PC-9 (cell line): Measurements from ENCODE around the gene HSPBAP1. TPM values are rescaled to one million over a fixed set of nuclear protein-coding genes. Genes with fewer than 3 reads are reported as not detected.
A peak's percentile ranks its signal among the peaks of the same experiment; 100 is the strongest.

Experiments used
- BruUV-seq: library from RNA; stranded (reverse); fragments of 400-500 nt; replicated peaks from 2 replicates; lab custom pipeline; 2021; lab: Mats Ljungman, UMichigan
- CTCF ChIA-PET: fragments of 300-600 bp; sonication (Branson Sonifier 250); formaldehyde crosslinking; loops from one replicate; lab custom pipeline; 2022; ENCODE audit warnings: antibody characterized with exemption; lab: Charles Lee
- POLR2A ChIA-PET: fragments of 300-600 bp; sonication (Branson Sonifier 250); formaldehyde crosslinking; loops from one replicate; lab custom pipeline; 2022; ENCODE audit warnings: antibody characterized with exemption; ENCODE audit not compliant: unreplicated experiment; lab: Charles Lee
- DNase-seq, 2 experiments: peaks; one replicate each; pipeline versions ENCODE4 v3.0.0 to v3.0.0-alpha.2; 2015 to 2022; ENCODE audit warnings: mixed read lengths in 1 of 2
- H2AFZ ChIP-seq: fragments of 200-600 bp; sonication (generic); 2 replicates; pipeline ENCODE4 v1.8.1; 2017; ENCODE audit warnings: antibody characterized with exemption
- H3F3A ChIP-seq: fragments of 200-600 bp; sonication (generic); 2 replicates; pipeline ENCODE4 v1.8.1; 2017; ENCODE audit warnings: antibody characterized with exemption, mild to moderate bottlenecking, low read depth; ENCODE audit not compliant: insufficient read depth
- H3K27ac ChIP-seq: fragments of 200-600 bp; sonication (generic); 2 replicates; pipeline ENCODE4 v1.6.1; 2016; ENCODE audit warnings: mixed run types
- H3K27me3 ChIP-seq: fragments of 200-600 bp; sonication (generic); 2 replicates; pipeline ENCODE4 v1.6.1; 2016; ENCODE audit warnings: low read depth, mixed run types; ENCODE audit not compliant: insufficient read depth
- H3K36me3 ChIP-seq: fragments of 200-600 bp; sonication (generic); 2 replicates; pipeline ENCODE4 v1.6.1; 2016; ENCODE audit warnings: low read depth, mixed run types
- H3K4me1 ChIP-seq: fragments of 200-600 bp; sonication (generic); replicated peaks from 2 replicates; pipeline ENCODE4 v1.6.1; 2016; ENCODE audit warnings: mixed run types; ENCODE audit not compliant: insufficient read depth
- H3K4me2 ChIP-seq: fragments of 200-600 bp; sonication (generic); 2 replicates; pipeline ENCODE4 v1.6.1; 2017; ENCODE audit warnings: mixed run types
- H3K4me3 ChIP-seq: fragments of 200-600 bp; sonication (generic); 2 replicates; pipeline ENCODE4 v1.6.1; 2016; ENCODE audit warnings: mixed run types
- H3K79me2 ChIP-seq: fragments of 200-600 bp; sonication (generic); 2 replicates; pipeline ENCODE4 v1.6.1; 2017; ENCODE audit warnings: low read depth, mixed run types
- H3K9me2 ChIP-seq: fragments of 200-600 bp; sonication (generic); 2 replicates; pipeline ENCODE4 v1.8.1; 2017; ENCODE audit warnings: mild to moderate bottlenecking; ENCODE audit not compliant: insufficient read depth
- H3K9me3 ChIP-seq: fragments of 200-600 bp; sonication (generic); 2 replicates; pipeline ENCODE4 v1.8.1; 2016; ENCODE audit warnings: low read depth; ENCODE audit not compliant: insufficient read depth
- H4K20me1 ChIP-seq: fragments of 200-600 bp; sonication (generic); 2 replicates; pipeline ENCODE4 v1.8.1; 2017; ENCODE audit not compliant: insufficient read depth
- EZH2 ChIP-seq: fragments of 200-600 bp; sonication (generic); IDR thresholded peaks from 2 replicates; pipeline ENCODE4 v1.8.0; 2017; ENCODE audit warnings: antibody characterized with exemption, low read depth
- intact Hi-C: fragments of 100-400 bp; cut with micrococcal nuclease; formaldehyde crosslinking; loops from one replicate; pipeline ENCODE4 v1.10.0; 2022; ENCODE audit not compliant: unreplicated experiment
- total RNA-seq: library from RNA; stranded (reverse); gene quantifications from 2 replicates; pipeline ENCODE4 v1.2.3, GENCODE V29; 2021
- TF ChIP-seq, protein P1 (sequence below): fragments of 200-600 bp; sonication (generic); conservative IDR thresholded peaks from 2 replicates; pipeline ENCODE4 v1.6.1; 2017; ENCODE audit warnings: mixed run types, antibody characterized with exemption, mild to moderate bottlenecking, moderate library complexity

The HSPBAP1 gene
- total RNA-seq, 1 experiment from 2014 or later = 10.9 TPM

DNA sequence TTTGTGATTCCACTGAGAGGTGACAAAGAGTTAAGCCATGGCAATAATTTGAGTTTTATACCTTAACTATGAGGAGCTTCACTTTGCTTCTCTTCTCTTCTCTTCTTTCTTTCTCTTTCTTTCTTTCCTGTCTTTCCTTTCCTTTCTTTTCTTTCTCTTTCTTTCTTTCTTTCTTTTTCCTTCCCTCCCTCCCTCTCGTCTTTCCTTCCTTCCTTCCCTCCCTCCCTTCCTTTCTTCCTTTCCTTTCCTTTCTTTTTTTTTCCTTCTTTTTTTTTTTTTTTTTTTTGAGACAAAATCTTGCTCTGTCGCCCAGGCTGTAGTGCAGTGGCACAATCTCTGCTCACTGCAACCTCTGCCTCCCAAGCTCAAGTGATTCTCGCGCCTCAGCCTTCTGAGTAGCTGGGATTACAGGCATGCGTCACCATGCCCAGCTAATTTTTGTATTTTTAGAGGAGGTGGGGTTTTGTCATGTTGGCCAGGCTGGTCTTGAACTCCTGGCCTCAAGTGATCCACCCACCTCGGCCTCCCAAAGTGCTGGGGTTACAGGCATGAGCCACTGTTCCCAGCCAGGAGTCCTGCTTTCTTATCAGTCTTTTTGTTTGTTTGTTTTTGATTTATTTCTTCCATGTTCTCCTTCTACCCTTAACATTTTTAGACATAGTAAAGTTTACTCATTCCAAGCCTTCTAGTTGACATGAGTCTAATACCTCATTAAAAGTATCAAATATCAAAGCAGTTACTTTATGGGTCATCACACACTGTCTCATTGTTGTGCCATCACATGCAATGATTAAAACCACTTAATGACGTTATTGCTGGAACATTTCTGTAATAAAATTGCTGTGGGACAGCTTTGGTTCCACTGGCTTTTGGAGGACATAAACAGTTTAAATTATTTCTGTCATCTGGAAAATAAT is 31.1 kb upstream of the HSPBAP1 start:
- H2AFZ ChIP-seq = no peak overlapping the region
- peak in 1 of 2 experiments; percentile 48 for DNase-seq
- intact Hi-C loops = no loop called here
- POLR2A ChIA-PET = interaction anchor here (0.6 kb wide), 2 partner anchors 747 to 872 kb away, joined by 4 to 5 read pairs; no protein-coding TSS in a partner anchor
- no TSS peak for BruUV-seq
- TF ChIP-seq EZH2 = no peak
- TF ChIP-seq, protein P1, sequence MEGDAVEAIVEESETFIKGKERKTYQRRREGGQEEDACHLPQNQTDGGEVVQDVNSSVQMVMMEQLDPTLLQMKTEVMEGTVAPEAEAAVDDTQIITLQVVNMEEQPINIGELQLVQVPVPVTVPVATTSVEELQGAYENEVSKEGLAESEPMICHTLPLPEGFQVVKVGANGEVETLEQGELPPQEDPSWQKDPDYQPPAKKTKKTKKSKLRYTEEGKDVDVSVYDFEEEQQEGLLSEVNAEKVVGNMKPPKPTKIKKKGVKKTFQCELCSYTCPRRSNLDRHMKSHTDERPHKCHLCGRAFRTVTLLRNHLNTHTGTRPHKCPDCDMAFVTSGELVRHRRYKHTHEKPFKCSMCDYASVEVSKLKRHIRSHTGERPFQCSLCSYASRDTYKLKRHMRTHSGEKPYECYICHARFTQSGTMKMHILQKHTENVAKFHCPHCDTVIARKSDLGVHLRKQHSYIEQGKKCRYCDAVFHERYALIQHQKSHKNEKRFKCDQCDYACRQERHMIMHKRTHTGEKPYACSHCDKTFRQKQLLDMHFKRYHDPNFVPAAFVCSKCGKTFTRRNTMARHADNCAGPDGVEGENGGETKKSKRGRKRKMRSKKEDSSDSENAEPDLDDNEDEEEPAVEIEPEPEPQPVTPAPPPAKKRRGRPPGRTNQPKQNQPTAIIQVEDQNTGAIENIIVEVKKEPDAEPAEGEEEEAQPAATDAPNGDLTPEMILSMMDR = no peak
- no peak overlapping the region for H3K27ac ChIP-seq
- no peaks in the 10 kb centered on the region for H3K79me2 ChIP-seq
- no peaks in the 10 kb centered on the region for H3K4me1 ChIP-seq
- H3F3A ChIP-seq = no peaks in the 10 kb centered on the region
- CTCF ChIA-PET = no interaction called here
- no peak overlapping the region for H3K4me2 ChIP-seq
- no peaks in the 10 kb centered on the region for H4K20me1 ChIP-seq
- H3K4me3 ChIP-seq = no peak overlapping the region
- H3K36me3 ChIP-seq = no peaks in the 10 kb centered on the region
- no peaks in the 10 kb centered on the region for H3K9me2 ChIP-seq
- no peaks in the 10 kb centered on the region for H3K9me3 ChIP-seq
- H3K27me3 ChIP-seq = no peaks in the 10 kb centered on the region

DNA sequence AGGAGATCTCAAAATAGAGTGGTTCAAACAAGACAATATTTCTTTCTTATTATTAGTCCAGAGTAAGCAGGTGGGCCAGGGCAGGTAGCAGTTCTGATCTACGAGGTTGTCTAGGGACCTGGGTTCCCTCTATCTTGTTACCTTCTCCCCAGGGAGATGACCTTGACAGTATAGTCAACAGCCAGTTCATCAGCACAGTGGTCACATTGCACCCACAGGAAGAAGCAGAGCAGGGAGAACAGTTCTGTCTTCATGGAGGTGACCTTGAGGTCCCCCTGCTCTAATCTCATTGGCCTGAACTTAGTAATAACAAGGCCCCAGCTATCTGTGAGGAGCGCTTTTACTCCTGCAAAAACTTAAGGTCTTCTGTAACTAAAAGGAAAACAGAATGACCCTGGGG is 23.0 kb upstream of the HSPBAP1 start:
- no peaks in the 10 kb centered on the region for H3K4me1 ChIP-seq
- no peak overlapping the region for H3K4me2 ChIP-seq
- no peaks in the 10 kb centered on the region for H3K27me3 ChIP-seq
- DNase-seq = no peak
- ChIA-PET POLR2A (no interaction called here), CTCF (no interaction called here)
- H3K36me3 ChIP-seq = no peaks in the 10 kb centered on the region
- no peaks in the 10 kb centered on the region for H3K79me2 ChIP-seq
- no peaks in the 10 kb centered on the region for H3K9me3 ChIP-seq
- no peaks in the 10 kb centered on the region for H3K9me2 ChIP-seq
- TF ChIP-seq, protein P1 = no peak
- no peak for TF ChIP-seq EZH2
- H3K4me3 ChIP-seq = no peak overlapping the region
- intact Hi-C loops = no loop called here
- H3K27ac ChIP-seq = no peak overlapping the region
- BruUV-seq = no TSS peak
- no peaks in the 10 kb centered on the region for H4K20me1 ChIP-seq
- H2AFZ ChIP-seq = no peak overlapping the region
- no peaks in the 10 kb centered on the region for H3F3A ChIP-seq

DNA sequence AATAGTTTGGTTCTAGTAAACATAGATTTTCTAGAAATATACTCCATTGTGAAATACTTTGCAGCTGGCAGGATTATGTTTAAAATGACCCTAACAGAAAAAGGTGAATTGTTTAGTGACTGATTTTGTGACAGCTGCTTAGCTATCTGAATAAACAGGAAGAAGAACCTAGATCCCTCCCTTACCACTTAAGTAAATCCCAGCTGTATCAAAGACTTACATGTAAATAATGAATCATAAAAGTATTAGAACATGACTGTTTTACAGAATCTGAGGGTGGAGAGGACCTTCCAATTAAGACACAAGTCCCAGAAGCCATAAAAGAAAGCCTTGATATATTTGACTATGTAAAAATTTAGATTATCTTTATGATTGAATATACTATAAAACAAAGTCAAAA is 17.1 kb upstream of the HSPBAP1 start:
- ChIA-PET POLR2A (no interaction called here), CTCF (interaction anchor here (0.6 kb wide), 1 partner anchor 21 kb away, joined by 4 read pairs; no protein-coding TSS in a partner anchor)
- Histone ChIP-seq H3K36me3 (no peaks in the 10 kb centered on the region; the same call in 1 of the 2 replicates), H3F3A (0 out of 2 replicates have a peak, but pooled peaks cover 5% of the 10 kb centered on the region), H3K4me1 (no peaks in the 10 kb centered on the region), H3K9me2 (no peaks in the 10 kb centered on the region), H4K20me1 (no peaks in the 10 kb centered on the region), H3K4me3 (no peak overlapping the region), H3K79me2 (no peaks in the 10 kb centered on the region), H3K27ac (no peak overlapping the region), H2AFZ (no peak overlapping the region), H3K27me3 (no peaks in the 10 kb centered on the region), H3K4me2 (no peak overlapping the region), H3K9me3 (no peaks in the 10 kb centered on the region)
- no TSS peak for BruUV-seq
- no peak for DNase-seq
- intact Hi-C loops = no loop called here
- TF ChIP-seq, protein P1 = no peak
- no peak for TF ChIP-seq EZH2
